HepG2 (cell line): ENCODE data around the gene ARGLU1. TPM values are rescaled to one million over a fixed set of nuclear protein-coding genes. Genes with fewer than 3 reads are reported as not detected.

Experiments
- ATAC-seq: fragments of 200-7000 bp; cut with Tn5 transposase; 3 replicates; pipeline ENCODE4 v1.9.1; 2020; ENCODE audit warnings: mild to moderate bottlenecking, moderate library complexity
- BruUV-seq: library from RNA; stranded (reverse); fragments of 400-500 nt; replicated peaks from 2 replicates; lab custom pipeline; 2021; lab: Mats Ljungman, UMichigan
- CTCF ChIA-PET: fragments of 300-600 bp; formaldehyde crosslinking; extraction: SDS; loops from one replicate; lab custom pipeline; 2021; ENCODE audit warnings: low total read pairs, inconsistent platforms, low intra/inter-chr PET ratio; lab: Yijun Ruan, JAX
- POLR2A ChIA-PET: fragments of 350-600 bp; sonication (Branson Sonifier 250); formaldehyde crosslinking; loops from one replicate; lab custom pipeline; 2020; ENCODE audit warnings: antibody characterized with exemption, inconsistent platforms; lab: Yijun Ruan, JAX
- DNase-seq: peaks from one replicate; pipeline ENCODE4 v3.0.0-alpha.2; 2015; ENCODE audit warnings: low spot score
- FAIRE-seq: peaks from 3 replicates; lab custom pipeline; 2011; peaks lifted over from hg19 to GRCh38; lab: Jason Lieb, UNC
- H2AFZ ChIP-seq: one replicate; pipeline ENCODE4 v1.6.1; 2011; ENCODE audit warnings: low read length, inconsistent platforms
- H3K27ac ChIP-seq: fragments of 300-600 bp; 3 replicates; pipeline ENCODE4 v1.8.0; 2011; ENCODE audit warnings: mixed run types, mild to moderate bottlenecking, mixed read lengths, low read length, inconsistent platforms; ENCODE audit not compliant: insufficient read depth; ENCODE audit errors: extremely low read length
- H3K27me3 ChIP-seq, 2 experiments: fragments of 200-600 bp in 1 of 2; 2 replicates in 1 of 2; 3 replicates in 1 of 2; pipeline versions ENCODE4 v1.6.0 to v1.8.0; 2011; ENCODE audit warnings: low read length in 2 of 2, mild to moderate bottlenecking in 2 of 2, moderate library complexity in 2 of 2, inconsistent platforms in 1 of 2; ENCODE audit not compliant: insufficient read depth in 2 of 2, control insufficient read depth in 1 of 2
- H3K36me3 ChIP-seq, 2 experiments: fragments of 200-600 bp in 1 of 2; replicated peaks in 1 of 2; 2 replicates in 1 of 2; 3 replicates in 1 of 2; pipeline versions ENCODE4 v1.5.1 to v1.8.0; 2011; ENCODE audit warnings: low read length in 2 of 2, inconsistent platforms in 1 of 2; ENCODE audit not compliant: insufficient read depth in 2 of 2, control insufficient read depth in 1 of 2
- H3K4me1 ChIP-seq: 2 replicates; pipeline ENCODE4 v1.5.1; 2012; ENCODE audit warnings: low read length, inconsistent platforms; ENCODE audit not compliant: insufficient read depth
- H3K4me2 ChIP-seq: 2 replicates; pipeline ENCODE4 v1.6.0; 2011; ENCODE audit warnings: low read depth, low read length, inconsistent platforms
- H3K4me3 ChIP-seq, 3 experiments: fragments of 200-600 bp in 1 of 3; sonication (generic), shearing (Covaris generic) in 1 of 3; replicated peaks in 1 of 3; 2 replicates each; pipeline ENCODE4 v1.5.1; 2011 to 2016; ENCODE audit warnings: low read length in 3 of 3, inconsistent platforms in 2 of 3, low read depth in 2 of 3, mild to moderate bottlenecking in 2 of 3, control low read depth in 1 of 3, mixed read lengths in 1 of 3; ENCODE audit not compliant: insufficient read depth in 1 of 3
- H3K79me2 ChIP-seq: one replicate; pipeline ENCODE4 v1.6.1; 2011; ENCODE audit warnings: low read length, inconsistent platforms; ENCODE audit not compliant: insufficient read depth
- H3K9ac ChIP-seq: 2 replicates; pipeline ENCODE4 v1.6.0; 2011; ENCODE audit warnings: mild to moderate bottlenecking, low read depth, low read length, inconsistent platforms; ENCODE audit not compliant: insufficient read depth
- H3K9me3 ChIP-seq: 2 replicates; pipeline ENCODE4 v1.5.1; 2012; ENCODE audit warnings: mild to moderate bottlenecking, low read length
- H4K20me1 ChIP-seq: 2 replicates; pipeline ENCODE4 v1.6.0; 2011; ENCODE audit warnings: inconsistent platforms, mild to moderate bottlenecking, low read length, moderate library complexity; ENCODE audit not compliant: insufficient read depth
- CSRNP1 ChIP-seq: sonication (generic); formaldehyde crosslinking; IDR thresholded peaks from 2 replicates; pipeline ENCODE4 v1.8.1; 2023; ENCODE audit warnings: mild to moderate bottlenecking, missing genetic modification reagents
- PHF21A ChIP-seq: sonication (generic); formaldehyde crosslinking; IDR thresholded peaks from 2 replicates; pipeline ENCODE4 v1.5.0; 2020; ENCODE audit warnings: mild to moderate bottlenecking, missing genetic modification reagents
- RERE ChIP-seq: IDR thresholded peaks from 2 replicates; pipeline ENCODE4 v1.6.1; 2016; ENCODE audit warnings: low read depth, missing genetic modification reagents, missing compliant biosample characterization
- SALL2 ChIP-seq: sonication (generic); formaldehyde crosslinking; IDR thresholded peaks from 2 replicates; pipeline ENCODE4 v1.8.1; 2023; ENCODE audit warnings: mild to moderate bottlenecking, missing genetic modification reagents, inconsistent platforms
- TRIM22 ChIP-seq: fragments of 450-650 bp; IDR thresholded peaks from 2 replicates; pipeline ENCODE4 v1.6.1; 2017
- ZFAT ChIP-seq: sonication (generic); formaldehyde crosslinking; conservative IDR thresholded peaks from 2 replicates; pipeline ENCODE4 v1.8.1; 2023; ENCODE audit warnings: missing genetic modification reagents, inconsistent platforms
- ZFY ChIP-seq: sonication (generic); formaldehyde crosslinking; IDR thresholded peaks from 2 replicates; pipeline ENCODE4 v1.4.0; 2020; ENCODE audit warnings: missing genetic modification reagents
- ZMAT5 ChIP-seq: sonication (generic); formaldehyde crosslinking; IDR thresholded peaks from 2 replicates; pipeline ENCODE4 v1.5.0; 2020; ENCODE audit warnings: mild to moderate bottlenecking, low read depth, missing genetic modification reagents, borderline replicate concordance
- ZNF124 ChIP-seq: sonication (generic); formaldehyde crosslinking; IDR thresholded peaks from 2 replicates; pipeline ENCODE4 v1.4.0; 2020; ENCODE audit warnings: missing genetic modification reagents
- ZNF329 ChIP-seq: sonication (generic); formaldehyde crosslinking; IDR thresholded peaks from 2 replicates; pipeline ENCODE4 v1.9.0; 2021; ENCODE audit warnings: low read depth, mild to moderate bottlenecking, missing genetic modification reagents
- ZNF354B ChIP-seq: sonication (generic); formaldehyde crosslinking; IDR thresholded peaks from 2 replicates; pipeline ENCODE4 v1.8.0; 2022; ENCODE audit warnings: mild to moderate bottlenecking, missing genetic modification reagents
- ZZZ3 ChIP-seq: sonication (generic); formaldehyde crosslinking; IDR thresholded peaks from 2 replicates; pipeline ENCODE4 v1.4.0; 2020; ENCODE audit warnings: missing genetic modification reagents, mild to moderate bottlenecking, borderline replicate concordance
- WGBS: methylation state at CpG from one replicate; pipeline ENCODE4 v1.1.6; 2017; ENCODE audit warnings: low lambda C conversion rate; 5-methylcytosine and 5-hydroxymethylcytosine counted together
- in situ Hi-C: cut with HindIII; loops from 2 replicates; pipeline ENCODE4 v1.10.0; 2017; ENCODE audit warnings: low pct_unique_long_range_greater_than_20kb; ENCODE audit not compliant: extremely low pct_ligation_motif_present
- intact Hi-C: fragments of 100-400 bp; cut with micrococcal nuclease; formaldehyde crosslinking; loops from one replicate; pipeline ENCODE4 v1.10.0; 2022; ENCODE audit not compliant: unreplicated experiment
- polyA plus RNA-seq, 8 experiments: library from polyadenylated mRNA; depleted of rRNA in 3 of 8; stranded (reverse) in 7 of 8; unstranded in 1 of 8; fragments of >200 nt; fragmentation: Illumina TruSeq in 4 of 8; extraction: Trizol in 4 of 8; gene quantifications; 2 replicates each; pipeline versions ENCODE4 v1.2.1 to v1.2.3, GENCODE V29; 2011 to 2016; ENCODE audit warnings: low read depth in 4 of 8, missing spikeins in 1 of 8, mixed read lengths in 1 of 8; ENCODE audit not compliant: insufficient read depth in 1 of 8
- total RNA-seq, 5 experiments: library from RNA; depleted of rRNA; stranded (reverse); fragments of >200 nt; fragmentation: Illumina TruSeq; extraction: Trizol; gene quantifications; 2 replicates each; pipeline ENCODE4 v1.2.3, GENCODE V29; 2016; ENCODE audit warnings: low read depth in 1 of 5

ARGLU1 gene
- total and polyA plus RNA-seq, 2 of the 13 experiments (the other 11 are each of a cell fraction or from before 2014, with no cell fraction given): 47.1 to 70.6 TPM

GRCh38 chr13:106528718-106529414 lies 39.1 kb downstream of the ARGLU1 start (continued):
- no peak for TF ChIP-seq RERE

GRCh38 chr13:106527826-106528225 lies 40.1 kb downstream of the ARGLU1 start:
- ChIA-PET POLR2A (no interaction called here), CTCF (no interaction called here)
- BruUV-seq: no TSS peak
- Histone ChIP-seq H3K27me3 (no peaks in the 10 kb centered on the region; a peak in 1 of 5 replicates), H3K36me3 (no peaks in the 10 kb centered on the region), H3K4me3 (no peak overlapping the region), H3K79me2 (no peaks in the 10 kb centered on the region), H3K4me1 (no peaks in the 10 kb centered on the region), H3K9ac (no peak overlapping the region), H4K20me1 (no peaks in the 10 kb centered on the region), H3K27ac (no peak overlapping the region), H3K9me3 (no peaks in the 10 kb centered on the region), H2AFZ (no peak overlapping the region), H3K4me2 (no peak overlapping the region)
- DNase-seq (no peak), FAIRE-seq (no peak), ATAC-seq (no peak)
- WGBS: 0% methylated on average over 2 of the region's 2 CpGs
- intact Hi-C loops: no loop called here
- in situ Hi-C loops: loop anchor here (25.0 kb wide), 2 partner anchors 1116 to 1966 kb away; no protein-coding TSS in a partner anchor
- TF ChIP-seq ZMAT5 (CRISPR knock-in tag): no peak
- no peak for TF ChIP-seq PHF21A (CRISPR knock-in tag)
- TF ChIP-seq ZFY (CRISPR knock-in tag): no peak
- no peak for TF ChIP-seq TRIM22
- TF ChIP-seq ZNF329 (CRISPR knock-in tag): no peak
- no peak for TF ChIP-seq ZNF124
- TF ChIP-seq ZZZ3 (CRISPR knock-in tag): no peak
- TF ChIP-seq CSRNP1 (CRISPR knock-in tag): no peak
- TF ChIP-seq ZFAT: no peak
- TF ChIP-seq ZNF354B: no peak
- TF ChIP-seq SALL2 (CRISPR knock-in tag): no peak
